GM19043 (cell line): ENCODE results near the gene IPO11.

Experiments
- ATAC-seq: cut with Tn5 transposase; IDR thresholded peaks from one replicate; pipeline ENCODE4 v1.9.1; 2021; ENCODE audit warnings: low read depth; ENCODE audit not compliant: unreplicated experiment

Gene IPO11

GRCh38 chr5:62412549-62413329 is at the start of gene IPO11:
Gene IPO11, plus strand, starts transcription at chr5:62412763. Its CDS starts 24,517 bp downstream, at chr5:62437280.
- ATAC-seq: peak; percentile 98

GRCh38 chr5:62369039-62369438 is 43.5 kb upstream of the IPO11 start:
- ATAC-seq: no peak

GRCh38 chr5:62371409-62371808 is 41.2 kb upstream of the IPO11 start:
- no peak for ATAC-seq

GRCh38 chr5:62372600-62372999 is 40.0 kb upstream of the IPO11 start:
- ATAC-seq: no peak

GRCh38 chr5:62373382-62373781 is 39.2 kb upstream of the IPO11 start:
- ATAC-seq: no peak

GRCh38 chr5:62374090-62374489 is 38.5 kb upstream of the IPO11 start:
- ATAC-seq: no peak

- ATAC-seq: no peak
Observed at GRCh38 chr5:62375627-62376026, 36.9 kb upstream of the IPO11 start.

GRCh38 chr5:62376064-62376463 is 36.5 kb upstream of the IPO11 start:
- no peak for ATAC-seq

GRCh38 chr5:62385131-62385530 is 27.4 kb upstream of the IPO11 start:
- ATAC-seq: no peak

GRCh38 chr5:62385816-62386400 is 26.7 kb upstream of the IPO11 start:
- no peak for ATAC-seq

- no peak for ATAC-seq
Observed at GRCh38 chr5:62386824-62387223, 25.7 kb upstream of the IPO11 start.

GRCh38 chr5:62395210-62395950 is 17.2 kb upstream of the IPO11 start:
- no peak for ATAC-seq

GRCh38 chr5:62403411-62404250 is 8.9 kb upstream of the IPO11 start, which contains the start of gene DIMT1:
Gene DIMT1, minus strand, starts transcription at chr5:62403905. Its CDS starts 133 bp downstream, at chr5:62403772.
- peak; percentile 94 for ATAC-seq

GRCh38 chr5:62413711-62414110 is 1.1 kb downstream of the IPO11 start:
- ATAC-seq: no peak

GRCh38 chr5:62418462-62419076 is 6.0 kb downstream of the IPO11 start:
- ATAC-seq: no peak

GRCh38 chr5:62419609-62420008 is 7.0 kb downstream of the IPO11 start:
- ATAC-seq: no peak

GRCh38 chr5:62421414-62421813 is 8.9 kb downstream of the IPO11 start:
- no peak for ATAC-seq

GRCh38 chr5:62424763-62425162 is 12.2 kb downstream of the IPO11 start:
- ATAC-seq: no peak

GRCh38 chr5:62431735-62432620 is 19.4 kb downstream of the IPO11 start:
- no peak for ATAC-seq
